Measurements from ENCODE around the gene NHEJ1.

- no peak for TF ChIP-seq POLR2A (IDR thresholded peaks at IDR 0.05)
- TF ChIP-seq CTCF (IDR thresholded peaks at IDR 0.05), result no peak
Observed at GRCh38 chr2:219133976-219134375, 26.6 kb downstream of the NHEJ1 start.

Data from heart left ventricle (tissue), 13 donors.